ENCODE data around the gene SPOCK3.
"Not testable (repeated sequence)": the region's sequence is repeated elsewhere in the genome, so short reads cannot be mapped to it uniquely, and the experiment has no call there.

The SPOCK3 gene

DNA sequence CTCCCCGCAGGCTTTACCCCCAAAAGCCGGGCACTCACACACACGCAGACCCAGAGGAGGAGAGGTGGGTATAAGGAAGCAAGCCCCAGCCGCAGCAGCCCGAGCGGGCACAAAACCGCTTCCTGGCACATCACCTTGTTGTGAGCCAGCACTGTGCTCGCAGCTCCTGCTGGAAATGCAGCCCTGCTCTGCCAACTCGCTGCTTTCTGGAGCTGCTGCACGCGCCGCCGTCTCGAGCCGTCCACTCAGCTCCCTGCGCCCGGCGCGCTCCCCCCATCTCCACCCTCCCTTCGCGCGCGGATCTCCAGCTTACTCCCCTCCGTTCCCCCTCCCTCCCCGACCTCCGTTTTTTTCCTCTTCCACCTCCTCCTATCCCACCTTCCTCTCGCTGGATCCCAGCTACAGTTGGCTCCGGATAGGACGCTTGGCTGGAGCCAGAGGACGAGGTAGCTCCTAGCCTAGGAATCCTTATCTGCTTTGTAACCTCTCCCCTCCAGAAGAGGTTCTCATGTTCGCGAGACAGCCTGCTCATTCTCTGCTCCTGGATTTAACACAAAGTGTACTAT lies at the start of gene SPOCK3:
Gene SPOCK3, minus strand, starts transcription at position 179 of the 566 bp plus-strand sequence.
- DNase-seq (ENCODE audit: low spot score): peak; percentile 32
- in situ Hi-C loops (cut with MboI; ENCODE audit: low pct_unique_long_range_greater_than_20kb, low sequenced_read_pairs, unreplicated experiment): no loop called here
- no peak for TF ChIP-seq CTCF (IDR thresholded peaks at IDR 0.05; ENCODE audit: extremely low read depth, insufficient read depth, missing control alignments)

- in situ Hi-C loops (cut with MboI; ENCODE audit: low pct_unique_long_range_greater_than_20kb, low sequenced_read_pairs, unreplicated experiment): loop anchor here (25.0 kb wide), 1 partner anchor 270 kb away; no protein-coding TSS in a partner anchor
- no peak for DNase-seq (ENCODE audit: low spot score)
- no peak for TF ChIP-seq CTCF (IDR thresholded peaks at IDR 0.05; ENCODE audit: extremely low read depth, insufficient read depth, missing control alignments)
These were observed 48.0 kb upstream of the SPOCK3 start for GRCh38 chr4:167282171-167282864.

- in situ Hi-C loops (cut with MboI; ENCODE audit: low pct_unique_long_range_greater_than_20kb, low sequenced_read_pairs, unreplicated experiment): loop anchor here (25.0 kb wide), 1 partner anchor 269 kb away; no protein-coding TSS in a partner anchor
- DNase-seq (ENCODE audit: low spot score): not testable (repeated sequence)
These were observed 47.3 kb upstream of the SPOCK3 start for GRCh38 chr4:167281545-167281944.

DNA sequence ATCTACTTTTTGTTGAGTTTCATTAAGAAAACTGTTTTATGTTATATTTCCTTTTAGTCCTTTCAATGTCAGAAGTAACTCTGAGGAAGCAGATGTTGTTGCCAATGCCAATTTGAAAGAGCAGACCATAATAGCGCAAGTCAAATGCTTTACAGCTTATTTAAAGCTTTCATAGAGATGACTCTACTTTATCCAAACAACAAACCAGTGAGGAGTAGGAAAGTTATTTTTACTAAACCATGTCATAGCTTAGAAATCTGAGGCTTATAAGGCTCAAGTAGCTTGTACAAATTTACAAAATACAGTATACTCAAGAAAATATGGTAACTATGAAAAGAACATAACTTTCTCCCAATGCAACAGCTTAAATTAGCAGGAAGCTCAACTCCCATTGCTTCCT lies 40.1 kb upstream of the SPOCK3 start:
- DNase-seq (ENCODE audit: low spot score): no peak
- in situ Hi-C loops (cut with MboI; ENCODE audit: low pct_unique_long_range_greater_than_20kb, low sequenced_read_pairs, unreplicated experiment): no loop called here
- TF ChIP-seq CTCF (IDR thresholded peaks at IDR 0.05; ENCODE audit: extremely low read depth, insufficient read depth, missing control alignments): no peak

DNA sequence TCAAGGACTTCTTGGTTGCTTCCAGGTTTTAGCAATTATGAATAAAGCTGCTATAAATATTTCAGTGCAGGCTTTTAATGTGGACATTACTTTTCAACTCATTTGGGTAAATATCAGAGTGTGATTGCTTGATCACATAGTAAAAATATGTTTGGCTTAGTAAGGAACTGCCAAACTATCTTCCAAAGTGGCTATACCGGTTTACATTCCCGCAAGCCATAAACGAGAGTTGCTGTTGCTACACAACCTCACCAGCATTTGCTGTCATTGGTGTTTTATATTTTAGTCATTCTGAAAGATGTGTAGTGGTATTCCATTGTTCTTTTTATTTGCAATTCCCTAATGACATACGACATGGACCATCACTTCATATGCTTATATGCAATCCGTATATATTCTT lies 30.9 kb upstream of the SPOCK3 start:
- no peak for TF ChIP-seq CTCF (IDR thresholded peaks at IDR 0.05; ENCODE audit: extremely low read depth, insufficient read depth, missing control alignments)
- no peak for DNase-seq (ENCODE audit: low spot score)
- in situ Hi-C loops (cut with MboI; ENCODE audit: low pct_unique_long_range_greater_than_20kb, low sequenced_read_pairs, unreplicated experiment): no loop called here

GRCh38 chr4:167248271-167248670 lies 14.0 kb upstream of the SPOCK3 start:
- TF ChIP-seq CTCF (IDR thresholded peaks at IDR 0.05; ENCODE audit: extremely low read depth, insufficient read depth, missing control alignments): no peak
- in situ Hi-C loops (cut with MboI; ENCODE audit: low pct_unique_long_range_greater_than_20kb, low sequenced_read_pairs, unreplicated experiment): no loop called here
- DNase-seq (ENCODE audit: low spot score): no peak

GRCh38 chr4:167239627-167240026 lies 5.3 kb upstream of the SPOCK3 start:
- in situ Hi-C loops (cut with MboI; ENCODE audit: low pct_unique_long_range_greater_than_20kb, low sequenced_read_pairs, unreplicated experiment): no loop called here
- no peak for TF ChIP-seq CTCF (IDR thresholded peaks at IDR 0.05; ENCODE audit: extremely low read depth, insufficient read depth, missing control alignments)
- DNase-seq (ENCODE audit: low spot score): no peak
